ENCODE results near the gene GATA2.

- no peak for TF ChIP-seq POLR2A (IDR thresholded peaks at IDR 0.05; ENCODE audit: borderline replicate concordance, extremely low read depth, insufficient read depth, insufficient read length)
- TF ChIP-seq CTCF (IDR thresholded peaks at IDR 0.05 in 2 of 3, conservative IDR thresholded peaks at IDR 0.05 in 1 of 3; ENCODE audit: borderline replicate concordance in 1 of 3, insufficient read depth in 1 of 3, low read depth in 2 of 3, low read length in 2 of 3), result no peak
- TF ChIP-seq REST (IDR thresholded peaks at IDR 0.05; ENCODE audit: low read depth), result no peak
- TF ChIP-seq RAD21 (IDR thresholded peaks at IDR 0.05; ENCODE audit: low read depth), result no peak
- no peak for TF ChIP-seq SRF (IDR thresholded peaks at IDR 0.05; ENCODE audit: low read depth)
- TF ChIP-seq EZH2phosphoT487 (IDR thresholded peaks at IDR 0.05; ENCODE audit: borderline replicate concordance), result no peak
- TF ChIP-seq SP1 (IDR thresholded peaks at IDR 0.05; ENCODE audit: low read depth), result no peak
Measured at GRCh38 chr3:128479558-128480086, 13.4 kb downstream of the GATA2 start.
